Endothelial cell (in vitro differentiated cells): Measurements from ENCODE around the gene MPZL3. TPM values are rescaled to one million over a fixed set of nuclear protein-coding genes. Genes with fewer than 3 reads are reported as not detected.
A peak's percentile ranks its signal among the peaks of the same experiment; 100 is the strongest.

Experiments used
- DNase-seq: peaks from one replicate; pipeline ENCODE4 v3.0.0; 2021; ENCODE audit warnings: low spot score
- H3K27ac Mint-ChIP-seq: one replicate; pipeline ENCODE4 v1.8.0; 2021; ENCODE audit warnings: mixed read lengths, inconsistent platforms; ENCODE audit not compliant: unreplicated experiment
- H3K27me3 Mint-ChIP-seq: one replicate; pipeline ENCODE4 v1.8.0; 2021; ENCODE audit warnings: mild to moderate bottlenecking, moderate library complexity, mixed read lengths, inconsistent platforms; ENCODE audit not compliant: unreplicated experiment
- H3K36me3 Mint-ChIP-seq: one replicate; pipeline ENCODE4 v1.8.0; 2021; ENCODE audit warnings: mild to moderate bottlenecking, low read depth, mixed read lengths, inconsistent platforms; ENCODE audit not compliant: unreplicated experiment
- H3K4me1 Mint-ChIP-seq: one replicate; pipeline ENCODE4 v1.8.0; 2021; ENCODE audit warnings: mild to moderate bottlenecking, mixed read lengths, inconsistent platforms; ENCODE audit not compliant: unreplicated experiment
- H3K4me3 Mint-ChIP-seq: one replicate; pipeline ENCODE4 v1.8.0; 2021; ENCODE audit warnings: mild to moderate bottlenecking, mixed read lengths, inconsistent platforms; ENCODE audit not compliant: unreplicated experiment
- H3K9me3 Mint-ChIP-seq: one replicate; pipeline ENCODE4 v1.8.0; 2021; ENCODE audit warnings: mixed read lengths, inconsistent platforms; ENCODE audit not compliant: unreplicated experiment
- total RNA-seq: library from RNA; stranded (reverse); fragmentation: NEBNext Ultra II Directional; extraction: Animal tissue kit (Norgen Biotek cat#: 25700); gene quantifications from one replicate; pipeline ENCODE4 v1.2.1, GENCODE V29; 2021; ENCODE audit not compliant: unreplicated experiment
- TF ChIP-seq, protein P1 (sequence below): fragments of 200-600 bp; sonication (generic); IDR thresholded peaks from one replicate; pipeline ENCODE4 v1.5.0; 2021; ENCODE audit warnings: antibody characterized with exemption; ENCODE audit not compliant: unreplicated experiment

Gene MPZL3
- total RNA-seq, 1 donor from 2014 or later: 10.7 TPM

DNA sequence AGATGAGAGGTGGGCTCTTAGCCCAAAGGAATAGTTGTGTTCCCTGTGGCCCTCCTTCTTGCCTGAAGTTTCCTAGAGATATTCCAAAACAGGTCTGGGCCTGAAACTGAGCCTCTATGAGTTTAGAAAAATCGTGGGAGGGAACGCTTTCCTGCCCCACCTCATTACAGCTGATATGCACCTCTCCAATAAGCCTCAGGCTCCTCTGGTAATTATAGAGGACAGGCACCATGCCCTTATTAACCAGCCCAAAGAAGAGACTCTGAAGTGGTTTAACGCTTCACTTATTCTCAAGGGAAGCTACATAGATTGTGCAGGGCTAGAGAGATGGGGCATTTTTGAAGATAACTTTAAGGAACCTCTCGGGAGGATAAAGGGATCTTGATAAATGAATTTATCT is 15.3 kb upstream of the MPZL3 start:
- H3K4me1 Mint-ChIP-seq: peaks cover 13% of the 10 kb centered on the region
- no peaks in the 10 kb centered on the region for H3K36me3 Mint-ChIP-seq
- no peak overlapping the region for H3K4me3 Mint-ChIP-seq
- H3K9me3 Mint-ChIP-seq: no peaks in the 10 kb centered on the region
- no peak for DNase-seq
- peaks cover 6% of the 10 kb centered on the region for H3K27me3 Mint-ChIP-seq
- H3K27ac Mint-ChIP-seq: no peak overlapping the region
- TF ChIP-seq, protein P1, sequence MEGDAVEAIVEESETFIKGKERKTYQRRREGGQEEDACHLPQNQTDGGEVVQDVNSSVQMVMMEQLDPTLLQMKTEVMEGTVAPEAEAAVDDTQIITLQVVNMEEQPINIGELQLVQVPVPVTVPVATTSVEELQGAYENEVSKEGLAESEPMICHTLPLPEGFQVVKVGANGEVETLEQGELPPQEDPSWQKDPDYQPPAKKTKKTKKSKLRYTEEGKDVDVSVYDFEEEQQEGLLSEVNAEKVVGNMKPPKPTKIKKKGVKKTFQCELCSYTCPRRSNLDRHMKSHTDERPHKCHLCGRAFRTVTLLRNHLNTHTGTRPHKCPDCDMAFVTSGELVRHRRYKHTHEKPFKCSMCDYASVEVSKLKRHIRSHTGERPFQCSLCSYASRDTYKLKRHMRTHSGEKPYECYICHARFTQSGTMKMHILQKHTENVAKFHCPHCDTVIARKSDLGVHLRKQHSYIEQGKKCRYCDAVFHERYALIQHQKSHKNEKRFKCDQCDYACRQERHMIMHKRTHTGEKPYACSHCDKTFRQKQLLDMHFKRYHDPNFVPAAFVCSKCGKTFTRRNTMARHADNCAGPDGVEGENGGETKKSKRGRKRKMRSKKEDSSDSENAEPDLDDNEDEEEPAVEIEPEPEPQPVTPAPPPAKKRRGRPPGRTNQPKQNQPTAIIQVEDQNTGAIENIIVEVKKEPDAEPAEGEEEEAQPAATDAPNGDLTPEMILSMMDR: no peak

DNA sequence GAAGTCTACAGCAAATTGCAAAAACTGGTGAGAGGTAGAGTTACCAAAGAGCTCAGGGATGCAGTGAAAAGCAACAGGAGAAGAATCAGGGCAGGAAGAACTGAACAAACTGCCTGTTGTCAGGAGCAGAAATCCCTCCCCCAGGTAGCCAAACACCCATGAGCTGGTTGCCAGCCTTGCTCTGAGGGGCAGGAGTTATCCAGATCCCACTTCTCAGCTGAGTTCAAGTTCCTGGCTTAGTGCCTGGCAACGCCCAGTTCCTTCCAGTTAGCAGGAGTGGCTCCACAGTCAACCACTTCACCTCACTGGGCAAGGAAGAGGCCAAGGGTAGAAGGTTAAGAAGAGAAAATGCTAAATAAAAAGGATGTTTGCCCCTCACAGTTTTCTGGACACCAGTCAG is 13.8 kb upstream of the MPZL3 start:
- TF ChIP-seq, protein P1: no peak
- no peak for DNase-seq
- no peak overlapping the region for H3K4me3 Mint-ChIP-seq
- H3K27me3 Mint-ChIP-seq: peaks cover 6% of the 10 kb centered on the region
- H3K36me3 Mint-ChIP-seq: no peaks in the 10 kb centered on the region
- H3K4me1 Mint-ChIP-seq: peaks cover 13% of the 10 kb centered on the region
- no peaks in the 10 kb centered on the region for H3K9me3 Mint-ChIP-seq
- no peak overlapping the region for H3K27ac Mint-ChIP-seq

DNA sequence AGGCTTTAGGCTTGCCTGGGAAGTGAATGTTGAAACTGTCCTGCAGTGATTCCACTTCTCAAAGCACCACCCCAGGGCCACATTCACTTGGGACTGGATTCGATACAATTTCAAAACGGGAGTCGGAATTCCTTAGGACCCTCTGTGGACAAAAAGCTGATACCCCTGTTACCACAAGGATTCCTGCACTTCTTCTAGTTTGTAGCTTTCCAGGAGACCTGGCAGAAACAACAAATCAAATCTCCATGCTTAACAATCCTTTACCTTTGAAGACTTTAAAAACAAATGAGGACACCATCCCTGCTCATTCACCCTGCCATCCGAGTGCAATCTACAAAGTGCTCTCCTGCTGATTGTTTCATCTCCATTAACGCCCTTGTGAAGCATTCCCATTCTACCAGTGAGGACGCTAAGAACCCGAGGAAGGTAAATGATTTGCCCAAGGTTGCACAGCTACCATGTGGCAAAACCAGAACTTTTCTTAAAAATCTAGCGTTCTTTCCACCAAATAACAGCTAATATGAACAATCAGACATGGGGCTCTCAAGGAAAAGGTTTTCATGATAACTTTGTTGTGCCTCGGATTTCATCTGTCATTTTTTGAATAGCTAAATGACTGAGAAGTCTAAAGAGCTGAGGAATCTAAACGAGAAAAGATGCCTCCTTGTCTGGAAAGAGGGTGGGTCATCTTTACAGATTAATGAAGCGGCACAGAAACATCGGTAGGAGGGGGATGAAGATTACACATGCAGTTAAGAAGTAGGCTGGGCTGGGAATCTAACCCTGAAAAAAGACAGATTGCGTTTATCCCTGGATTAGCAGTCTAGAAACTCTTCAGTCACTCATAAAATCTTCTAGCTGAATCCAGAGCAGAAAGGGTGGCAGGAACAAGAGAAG is 12.7 kb upstream of the MPZL3 start:
- no peak for DNase-seq
- Mint-ChIP-seq H3K4me1 (peaks cover 10% of the 10 kb centered on the region), H3K9me3 (no peaks in the 10 kb centered on the region), H3K36me3 (no peaks in the 10 kb centered on the region), H3K27me3 (peaks cover 4% of the 10 kb centered on the region), H3K27ac (peak overlapping the region; percentile 10), H3K4me3 (peak overlapping the region; percentile 82)
- TF ChIP-seq, protein P1: no peak

DNA sequence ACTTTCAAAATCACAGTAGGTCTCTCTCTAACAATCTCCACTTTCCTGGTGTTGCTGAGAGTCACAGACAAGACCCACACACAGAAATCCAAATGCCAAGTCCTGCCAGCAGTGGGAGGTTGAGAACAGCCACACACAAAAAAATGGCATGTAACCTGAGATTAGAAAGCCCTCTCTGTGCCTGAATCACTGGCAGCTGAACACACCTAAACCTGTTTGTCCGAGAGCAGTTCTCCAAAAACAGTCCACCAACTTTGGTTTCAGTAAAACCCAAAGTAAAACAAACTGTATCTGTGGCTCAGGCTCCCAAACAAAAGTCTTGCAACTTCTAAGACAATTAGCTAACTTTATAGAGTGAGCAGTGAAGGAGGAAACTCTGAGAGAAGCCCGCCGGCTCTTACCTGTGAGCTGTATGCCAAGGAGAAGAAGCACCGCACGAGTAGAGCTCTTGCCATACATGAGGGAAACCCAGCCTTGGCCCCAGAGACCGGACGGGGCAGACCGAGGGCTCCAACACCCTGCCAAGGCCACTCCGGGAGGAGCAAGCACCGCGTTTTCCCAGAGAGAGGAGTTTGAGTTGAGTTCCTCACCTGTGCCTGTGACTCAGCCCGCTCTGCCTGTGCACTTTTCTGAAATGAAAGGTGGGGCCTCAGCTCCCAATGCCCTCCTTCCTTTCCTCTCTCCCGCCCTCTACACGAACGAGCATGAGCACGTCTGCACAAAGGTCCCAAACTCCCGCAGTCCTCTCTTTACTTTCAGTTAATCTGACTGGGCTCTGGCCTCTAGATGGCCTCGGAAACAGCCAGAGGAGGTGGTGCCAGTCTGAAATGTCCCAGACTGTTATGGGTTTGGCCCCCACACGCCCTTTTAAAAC is 11.8 kb upstream of the MPZL3 start, which contains the start of gene MPZL2:
Gene MPZL2 (minus strand): TSS at position 603 of the 874 bp plus-strand sequence. CDS start 144 bp downstream, at position 459.
- Mint-ChIP-seq H3K9me3 (no peaks in the 10 kb centered on the region), H3K4me3 (peak within 1 kb of the TSS; percentile 82), H3K4me1 (peaks cover 6% of the 10 kb centered on the region), H3K36me3 (no peaks in the 10 kb centered on the region), H3K27ac (peak within 1 kb of the TSS; percentile 10), H3K27me3 (peaks cover 4% of the 10 kb centered on the region)
- DNase-seq: peak; percentile 15
- TF ChIP-seq, protein P1: no peak
